Subcutaneous abdominal adipose tissue (tissue), 5 donors: ENCODE measurements around the gene FHIP1B.

Source experiments
- H3K27ac ChIP-seq: one replicate; pipeline ENCODE4 v1.7.0; 2013; ENCODE audit warnings: low read depth, mild to moderate bottlenecking, inconsistent platforms, low read length, moderate library complexity
- H3K27me3 ChIP-seq, 5 donors: one replicate each; pipeline ENCODE4 v1.7.0; 2013; ENCODE audit warnings: low read length in 5 of 5, inconsistent platforms in 1 of 5; ENCODE audit not compliant: control insufficient read depth in 5 of 5, insufficient read depth in 4 of 5
- H3K36me3 ChIP-seq, 5 donors: one replicate each; pipeline ENCODE4 v1.7.0; 2013; ENCODE audit warnings: low read length in 5 of 5; ENCODE audit not compliant: control insufficient read depth in 5 of 5, insufficient read depth in 5 of 5
- H3K4me1 ChIP-seq, 5 donors: one replicate each; pipeline ENCODE4 v1.7.0; 2013; ENCODE audit warnings: low read length in 5 of 5, mild to moderate bottlenecking in 3 of 5, moderate library complexity in 1 of 5; ENCODE audit not compliant: control insufficient read depth in 5 of 5, insufficient read depth in 5 of 5
- H3K4me3 ChIP-seq, 5 donors: one replicate each; pipeline ENCODE4 v1.7.0; 2013; ENCODE audit warnings: low read length in 5 of 5, low read depth in 1 of 5
- H3K9ac ChIP-seq, 5 donors: one replicate each; pipeline ENCODE4 v1.7.0; 2013; ENCODE audit warnings: low read length in 5 of 5, mild to moderate bottlenecking in 4 of 5, moderate library complexity in 3 of 5
- H3K9me3 ChIP-seq, 5 donors: one replicate each; pipeline ENCODE4 v1.7.0; 2013; ENCODE audit warnings: low read length in 5 of 5; ENCODE audit not compliant: control insufficient read depth in 5 of 5
- donor health status: healthy.
- donor health status: healthy.
- donor health status: healthy.
- donor health status: healthy.
- donor health status: healthy.

FHIP1B gene

GRCh38 chr11:6191742-6192141, 42.7 kb downstream of the FHIP1B start:
- H3K9me3 ChIP-seq = no peaks in the 10 kb centered on the region
- no peaks in the 10 kb centered on the region for H3K27me3 ChIP-seq
- H3K36me3 ChIP-seq = no peaks in the 10 kb centered on the region
- H3K9ac ChIP-seq = no peak overlapping the region
- H3K27ac ChIP-seq = no peak overlapping the region
- no peaks in the 10 kb centered on the region for H3K4me1 ChIP-seq
- no peak overlapping the region for H3K4me3 ChIP-seq

GRCh38 chr11:6175440-6175839, 59.0 kb downstream of the FHIP1B start:
- no peak overlapping the region for H3K9ac ChIP-seq
- no peaks in the 10 kb centered on the region for H3K9me3 ChIP-seq
- H3K4me1 ChIP-seq = peaks cover 0 to 5% (median 0%) of the 10 kb centered on the region in 5 donors
- H3K27ac ChIP-seq = no peak overlapping the region
- H3K36me3 ChIP-seq = no peaks in the 10 kb centered on the region
- H3K4me3 ChIP-seq = no peak overlapping the region
- H3K27me3 ChIP-seq = no peaks in the 10 kb centered on the region

- H3K36me3 ChIP-seq = no peaks in the 10 kb centered on the region
Observed at GRCh38 chr11:6170226-6170625, 64.2 kb downstream of the FHIP1B start, which contains the start of gene OR52B2. OR52B2 (minus strand) TSS chr11:6170326; CDS start chr11:6170326, 0 bp downstream.

More at GRCh38 chr11:6170226-6170625, 64.2 kb downstream of the FHIP1B start, which contains the start of gene OR52B2:
- peaks cover 0 to 1% (median under 1%) of the 10 kb centered on the region in 5 donors for H3K9me3 ChIP-seq
- H3K9ac ChIP-seq = no peak within 1 kb of the TSS
- H3K27me3 ChIP-seq = no peaks in the 10 kb centered on the region
- no peaks in the 10 kb centered on the region for H3K4me1 ChIP-seq
- H3K4me3 ChIP-seq = no peak within 1 kb of the TSS
- no peak within 1 kb of the TSS for H3K27ac ChIP-seq
